RWPE2 (cell line): ENCODE measurements around the gene SAYSD1.

Source experiments
- ATAC-seq: fragments of 200-7000 bp; cut with Tn5 transposase; 3 replicates; pipeline ENCODE4 v1.9.1; 2021; ENCODE audit warnings: low read depth
- DNase-seq: peaks from one replicate; pipeline ENCODE4 v3.0.0-alpha.2; 2020; ENCODE audit warnings: low spot score
- H3K27ac ChIP-seq: fragments of 450-650 bp; 2 replicates; pipeline ENCODE4 v1.5.1; 2017; ENCODE audit warnings: mild to moderate bottlenecking; ENCODE audit not compliant: poor library complexity, severe bottlenecking
- H3K27me3 ChIP-seq: fragments of 250-450 bp; sonication (Bioruptor Pico); 2 replicates; pipeline ENCODE4 v1.5.1; 2021; ENCODE audit warnings: mild to moderate bottlenecking, moderate library complexity; ENCODE audit not compliant: insufficient read depth, poor library complexity, severe bottlenecking
- H3K36me3 ChIP-seq: fragments of 250-450 bp; sonication (Bioruptor Pico); 2 replicates; pipeline ENCODE4 v1.5.1; 2020; ENCODE audit warnings: low read depth, mild to moderate bottlenecking, moderate library complexity
- H3K4me1 ChIP-seq: fragments of 250-450 bp; sonication (Bioruptor Pico); 2 replicates; pipeline ENCODE4 v1.5.1; 2021; ENCODE audit warnings: mild to moderate bottlenecking, moderate library complexity; ENCODE audit not compliant: insufficient read depth, poor library complexity, severe bottlenecking
- H3K4me3 ChIP-seq: fragments of 250-450 bp; sonication (Bioruptor Pico); 2 replicates; pipeline ENCODE4 v1.5.1; 2021; ENCODE audit warnings: mild to moderate bottlenecking, moderate library complexity; ENCODE audit not compliant: severe bottlenecking
- H3K9me3 ChIP-seq: fragments of 250-450 bp; sonication (Bioruptor Pico); 2 replicates; pipeline ENCODE4 v1.5.1; 2021; ENCODE audit warnings: mild to moderate bottlenecking, moderate library complexity; ENCODE audit not compliant: severe bottlenecking
- CTCF ChIP-seq: fragments of 450-650 bp; IDR thresholded peaks from one replicate; pipeline ENCODE4 v1.5.1; 2017; ENCODE audit warnings: mild to moderate bottlenecking, moderate library complexity; ENCODE audit not compliant: poor library complexity, severe bottlenecking

Gene SAYSD1

GRCh38 chr6:39114704-39115599 is at the start of gene SAYSD1:
Gene SAYSD1, minus strand, starts transcription at chr6:39115186. Its CDS starts 97 bp downstream, at chr6:39115089.
- peak within 1 kb of the TSS; percentile 43 for H3K27ac ChIP-seq
- no peaks in the 10 kb centered on the region for H3K36me3 ChIP-seq
- TF ChIP-seq CTCF = no peak
- ATAC-seq = peak; percentile 92
- DNase-seq = peak; percentile 90
- H3K4me1 ChIP-seq = peaks cover 9% of the 10 kb centered on the region
- H3K9me3 ChIP-seq = no peaks in the 10 kb centered on the region
- H3K4me3 ChIP-seq = peak within 1 kb of the TSS; percentile 72
- no peaks in the 10 kb centered on the region for H3K27me3 ChIP-seq

- no peaks in the 10 kb centered on the region for H3K36me3 ChIP-seq
- H3K27me3 ChIP-seq = no peaks in the 10 kb centered on the region
- ATAC-seq = no peak
- peaks cover 2% of the 10 kb centered on the region for H3K9me3 ChIP-seq
- H3K27ac ChIP-seq = no peak overlapping the region
- TF ChIP-seq CTCF = no peak
- DNase-seq = no peak
- H3K4me3 ChIP-seq = no peak overlapping the region
- no peaks in the 10 kb centered on the region for H3K4me1 ChIP-seq
These were observed 42.5 kb upstream of the SAYSD1 start for GRCh38 chr6:39157511-39157910.

GRCh38 chr6:39156801-39157200 is 41.8 kb upstream of the SAYSD1 start:
- peaks cover 2% of the 10 kb centered on the region for H3K9me3 ChIP-seq
- H3K4me3 ChIP-seq = no peak overlapping the region
- no peaks in the 10 kb centered on the region for H3K4me1 ChIP-seq
- ATAC-seq = no peak
- DNase-seq = no peak
- no peak overlapping the region for H3K27ac ChIP-seq
- peaks cover under 1% of the 10 kb centered on the region for H3K27me3 ChIP-seq
- no peaks in the 10 kb centered on the region for H3K36me3 ChIP-seq
- no peak for TF ChIP-seq CTCF

GRCh38 chr6:39154705-39155104 is 39.7 kb upstream of the SAYSD1 start:
- no peaks in the 10 kb centered on the region for H3K4me1 ChIP-seq
- DNase-seq (no peak), ATAC-seq (no peak)
- no peak overlapping the region for H3K27ac ChIP-seq
- no peak overlapping the region for H3K4me3 ChIP-seq
- H3K27me3 ChIP-seq = peaks cover 13% of the 10 kb centered on the region
- peaks cover 2% of the 10 kb centered on the region for H3K9me3 ChIP-seq
- H3K36me3 ChIP-seq = no peaks in the 10 kb centered on the region
- no peak for TF ChIP-seq CTCF

- DNase-seq (no peak), ATAC-seq (no peak)
- Histone ChIP-seq H3K4me1 (no peaks in the 10 kb centered on the region), H3K27me3 (peaks cover 13% of the 10 kb centered on the region), H3K9me3 (no peaks in the 10 kb centered on the region), H3K4me3 (no peak overlapping the region), H3K36me3 (no peaks in the 10 kb centered on the region), H3K27ac (no peak overlapping the region)
- TF ChIP-seq CTCF = no peak
These were observed 38.9 kb upstream of the SAYSD1 start for GRCh38 chr6:39153766-39154397.
